Mesothelial cell of epicardium (in vitro differentiated cells): ENCODE results near the gene KCNQ2. TPM values are rescaled to one million over a fixed set of nuclear protein-coding genes. Genes with fewer than 3 reads are reported as not detected.
A peak's percentile ranks its signal among the peaks of the same experiment; 100 is the strongest.

Source experiments
- DNase-seq, 2 experiments: peaks; one replicate each; pipeline ENCODE4 v3.0.0; 2021; ENCODE audit warnings: low spot score in 2 of 2; ENCODE audit not compliant: unreplicated experiment in 2 of 2
- H3K27ac Mint-ChIP-seq: 2 replicates; pipeline ENCODE4 v1.8.0; 2021; ENCODE audit warnings: mixed read lengths
- H3K27me3 Mint-ChIP-seq: 2 replicates; pipeline ENCODE4 v1.8.0; 2021; ENCODE audit warnings: low read depth, mixed read lengths
- H3K36me3 Mint-ChIP-seq: 2 replicates; pipeline ENCODE4 v1.8.0; 2021; ENCODE audit warnings: mixed read lengths
- H3K4me1 Mint-ChIP-seq: 2 replicates; pipeline ENCODE4 v1.8.0; 2021; ENCODE audit warnings: mixed read lengths
- H3K4me3 Mint-ChIP-seq: 2 replicates; pipeline ENCODE4 v1.8.0; 2021; ENCODE audit warnings: mild to moderate bottlenecking, moderate library complexity, mixed read lengths
- H3K9me3 Mint-ChIP-seq: 2 replicates; pipeline ENCODE4 v1.8.0; 2021; ENCODE audit warnings: mixed read lengths
- total RNA-seq: library from RNA; stranded (reverse); gene quantifications from 3 replicates; pipeline ENCODE4 v1.2.1, GENCODE V29; 2021
- TF ChIP-seq, protein P1 (sequence below): fragments of 200-600 bp; sonication (generic); IDR thresholded peaks from one replicate; pipeline ENCODE4 v1.5.0; 2021; ENCODE audit warnings: antibody characterized with exemption; ENCODE audit not compliant: unreplicated experiment

KCNQ2 gene
- total RNA-seq, 1 donor from 2014 or later, result 11.8 TPM

- DNase-seq, result no peak
- no peak overlapping the region for H3K27ac Mint-ChIP-seq
- no peak overlapping the region for H3K4me3 Mint-ChIP-seq
- H3K9me3 Mint-ChIP-seq, result peaks cover 9% of the 10 kb centered on the region
- H3K27me3 Mint-ChIP-seq, result peaks cover 61% of the 10 kb centered on the region
- peaks cover 3% of the 10 kb centered on the region for H3K36me3 Mint-ChIP-seq
- TF ChIP-seq, protein P1, sequence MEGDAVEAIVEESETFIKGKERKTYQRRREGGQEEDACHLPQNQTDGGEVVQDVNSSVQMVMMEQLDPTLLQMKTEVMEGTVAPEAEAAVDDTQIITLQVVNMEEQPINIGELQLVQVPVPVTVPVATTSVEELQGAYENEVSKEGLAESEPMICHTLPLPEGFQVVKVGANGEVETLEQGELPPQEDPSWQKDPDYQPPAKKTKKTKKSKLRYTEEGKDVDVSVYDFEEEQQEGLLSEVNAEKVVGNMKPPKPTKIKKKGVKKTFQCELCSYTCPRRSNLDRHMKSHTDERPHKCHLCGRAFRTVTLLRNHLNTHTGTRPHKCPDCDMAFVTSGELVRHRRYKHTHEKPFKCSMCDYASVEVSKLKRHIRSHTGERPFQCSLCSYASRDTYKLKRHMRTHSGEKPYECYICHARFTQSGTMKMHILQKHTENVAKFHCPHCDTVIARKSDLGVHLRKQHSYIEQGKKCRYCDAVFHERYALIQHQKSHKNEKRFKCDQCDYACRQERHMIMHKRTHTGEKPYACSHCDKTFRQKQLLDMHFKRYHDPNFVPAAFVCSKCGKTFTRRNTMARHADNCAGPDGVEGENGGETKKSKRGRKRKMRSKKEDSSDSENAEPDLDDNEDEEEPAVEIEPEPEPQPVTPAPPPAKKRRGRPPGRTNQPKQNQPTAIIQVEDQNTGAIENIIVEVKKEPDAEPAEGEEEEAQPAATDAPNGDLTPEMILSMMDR, result no peak
- H3K4me1 Mint-ChIP-seq, result peaks cover 4% of the 10 kb centered on the region
These were observed 27.9 kb upstream of the KCNQ2 start for GRCh38 chr20:63500151-63500901.

DNA sequence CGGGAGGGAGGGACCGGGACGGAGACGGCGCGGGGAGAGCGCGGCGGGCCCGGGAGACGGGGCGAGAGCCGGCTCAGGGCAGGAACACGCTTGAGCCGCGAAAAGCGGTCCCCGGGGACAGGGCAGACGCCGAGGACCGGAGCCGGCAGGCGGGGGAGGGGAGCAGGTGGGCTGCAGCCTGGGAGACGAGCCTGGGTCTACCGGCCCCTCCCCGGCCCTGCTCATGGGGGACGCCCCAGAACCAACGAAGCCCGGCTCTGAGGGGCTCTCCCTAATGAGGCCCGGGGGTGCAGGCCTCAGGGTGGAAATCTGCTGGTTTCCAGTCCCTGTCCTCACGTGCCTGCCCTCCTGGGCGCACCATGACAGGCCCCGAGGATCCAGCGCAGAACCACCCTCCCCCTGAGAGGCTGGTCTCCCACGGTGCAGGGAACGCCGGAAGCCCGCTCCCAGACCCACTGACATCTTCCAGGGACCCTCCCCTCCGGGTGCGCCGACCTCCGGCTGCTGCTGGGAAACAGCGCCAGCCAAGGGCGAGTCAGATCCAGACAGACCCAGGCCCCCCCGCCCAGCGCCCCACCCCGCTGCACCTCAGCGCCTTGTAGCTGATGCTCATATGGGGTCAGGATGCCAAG is 27.0 kb upstream of the KCNQ2 start:
- peaks cover 2% of the 10 kb centered on the region for H3K9me3 Mint-ChIP-seq
- no peak for DNase-seq
- TF ChIP-seq, protein P1, result no peak
- H3K4me3 Mint-ChIP-seq, result peak overlapping the region; percentile 28
- H3K27ac Mint-ChIP-seq, result no peak overlapping the region
- no peaks in the 10 kb centered on the region for H3K36me3 Mint-ChIP-seq
- H3K4me1 Mint-ChIP-seq, result peaks cover 4% of the 10 kb centered on the region
- H3K27me3 Mint-ChIP-seq, result peaks cover 54% of the 10 kb centered on the region

GRCh38 chr20:63498960-63499337 is 26.5 kb upstream of the KCNQ2 start, which contains the start of gene EEF1A2:
Gene EEF1A2 (minus strand): TSS chr20:63499083. CDS start chr20:63497763, 1,320 bp downstream.
- Mint-ChIP-seq H3K4me3 (peak within 1 kb of the TSS; percentile 43), H3K36me3 (no peaks in the 10 kb centered on the region), H3K9me3 (peaks cover under 1% of the 10 kb centered on the region), H3K27me3 (peaks cover 51% of the 10 kb centered on the region), H3K27ac (no peak within 1 kb of the TSS), H3K4me1 (peaks cover 4% of the 10 kb centered on the region)
- DNase-seq, result no peak
- TF ChIP-seq, protein P1, result no peak

DNA sequence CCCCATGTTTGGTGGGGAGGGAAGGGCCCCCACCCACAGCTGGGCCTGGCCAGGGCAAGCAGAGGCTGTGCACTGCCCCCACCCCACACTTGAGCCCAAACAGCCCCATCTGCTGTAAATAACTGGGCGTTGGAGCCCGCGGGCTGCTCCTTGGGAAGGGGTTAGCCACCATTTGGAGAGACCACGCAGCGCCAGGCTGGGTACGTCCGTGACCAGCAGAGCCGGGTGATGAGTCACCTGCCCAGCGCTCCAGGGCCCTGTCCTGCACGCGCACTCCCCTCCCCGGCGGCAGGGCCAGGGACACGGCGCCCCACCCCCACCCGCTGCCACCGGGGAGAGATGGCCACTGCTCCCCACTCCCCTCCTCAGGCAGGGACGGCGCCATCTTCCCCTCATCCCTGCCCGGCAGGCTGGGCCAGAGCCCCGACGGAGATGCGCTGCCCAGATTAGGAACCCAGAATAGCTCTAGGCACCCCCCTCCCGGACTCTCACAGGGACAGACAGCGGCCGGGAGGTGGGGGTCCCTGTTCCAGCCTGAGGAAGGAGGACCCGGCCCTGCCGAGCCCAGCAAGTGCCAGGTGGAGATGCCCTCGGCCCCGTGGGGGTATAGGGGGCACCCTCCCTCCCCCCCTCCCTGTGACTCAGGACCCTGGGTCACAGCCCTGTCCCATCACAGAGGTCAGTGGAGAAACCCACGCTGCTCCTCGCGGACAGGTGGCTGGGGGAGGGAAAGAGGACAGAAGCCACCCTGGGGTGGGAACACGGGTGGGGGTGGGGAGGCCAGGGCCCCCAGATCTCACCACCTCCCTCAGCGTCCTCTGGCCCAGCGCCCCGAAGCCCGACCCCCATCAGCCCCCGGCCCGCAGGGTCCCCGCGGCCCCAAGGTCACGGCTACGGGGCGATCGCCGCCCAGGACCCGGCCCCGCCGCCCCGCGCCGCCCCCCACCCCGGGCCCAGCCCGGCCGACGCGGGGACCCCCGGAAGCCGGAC is 25.8 kb upstream of the KCNQ2 start:
- no peak for DNase-seq
- no peaks in the 10 kb centered on the region for H3K36me3 Mint-ChIP-seq
- no peaks in the 10 kb centered on the region for H3K9me3 Mint-ChIP-seq
- peaks cover 46% of the 10 kb centered on the region for H3K27me3 Mint-ChIP-seq
- TF ChIP-seq, protein P1, result no peak
- no peak overlapping the region for H3K27ac Mint-ChIP-seq
- H3K4me3 Mint-ChIP-seq, result peak overlapping the region; percentile 43
- peaks cover 4% of the 10 kb centered on the region for H3K4me1 Mint-ChIP-seq

DNA sequence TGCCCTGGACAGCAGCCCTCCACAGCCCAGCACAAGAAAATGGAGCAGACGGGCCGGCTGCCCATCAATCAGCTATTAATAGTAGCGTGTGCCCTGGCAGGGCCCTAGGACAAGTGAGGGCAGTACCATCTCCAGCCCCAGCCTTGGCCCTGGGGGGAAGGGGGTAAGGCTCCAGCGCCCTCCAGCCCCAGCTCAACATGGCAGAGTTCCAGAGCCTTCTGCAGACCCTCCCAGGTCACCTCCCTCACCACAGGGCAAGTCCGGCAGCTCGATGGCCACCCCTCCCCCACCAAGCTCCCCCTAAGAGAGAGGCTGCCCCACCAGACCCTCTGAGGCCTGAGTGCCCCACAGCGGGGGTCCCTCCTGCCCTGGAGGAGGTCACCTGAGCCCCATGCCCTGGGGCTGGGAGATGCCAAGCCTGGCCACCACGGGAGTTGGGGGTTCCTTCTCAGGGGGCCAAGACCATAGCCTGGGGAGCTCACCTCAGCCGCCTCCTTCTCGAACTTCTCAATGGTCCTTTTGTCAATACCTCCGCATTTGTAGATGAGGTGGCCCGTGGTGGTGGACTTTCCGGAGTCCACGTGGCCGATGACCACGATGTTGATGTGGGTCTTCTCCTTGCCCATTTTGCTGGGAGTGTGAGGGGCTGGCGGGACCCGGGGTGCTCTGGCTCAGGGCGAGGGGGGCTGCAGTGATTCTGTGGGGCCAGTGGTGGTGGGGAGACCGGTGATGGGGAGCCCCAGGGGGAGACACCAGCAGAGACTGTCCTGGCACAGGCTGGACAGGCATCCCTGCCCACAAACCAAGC is 24.9 kb upstream of the KCNQ2 start:
- Mint-ChIP-seq H3K27me3 (peaks cover 46% of the 10 kb centered on the region), H3K27ac (no peak overlapping the region), H3K4me3 (no peak overlapping the region), H3K9me3 (no peaks in the 10 kb centered on the region), H3K4me1 (peaks cover 4% of the 10 kb centered on the region), H3K36me3 (no peaks in the 10 kb centered on the region)
- no peak for DNase-seq
- TF ChIP-seq, protein P1, result no peak
